Panc1 (cell line): ENCODE measurements around the gene PTGDS. TPM values are rescaled to one million over a fixed set of nuclear protein-coding genes. Genes with fewer than 3 reads are reported as not detected.

Experiments used
- ATAC-seq: fragments of 200-7000 bp; cut with Tn5 transposase; 2 replicates; pipeline ENCODE4 v1.9.1; 2020; ENCODE audit warnings: mild to moderate bottlenecking, moderate library complexity
- BruUV-seq: library from RNA; stranded (reverse); fragments of 400-500 nt; replicated peaks from 2 replicates; lab custom pipeline; 2021; lab: Mats Ljungman, UMichigan
- CTCF ChIA-PET: fragments of 300-600 bp; sonication (Branson Sonifier 250); formaldehyde crosslinking; loops from one replicate; lab custom pipeline; 2022; ENCODE audit warnings: antibody characterized with exemption; lab: Charles Lee
- POLR2A ChIA-PET: fragments of 300-600 bp; sonication (Branson Sonifier 250); formaldehyde crosslinking; loops from one replicate; lab custom pipeline; 2022; ENCODE audit warnings: antibody characterized with exemption; lab: Charles Lee
- DNase-seq: peaks from one replicate; pipeline ENCODE4 v3.0.0-alpha.2; 2010; ENCODE audit warnings: low read depth, low spot score
- H3K27ac ChIP-seq: 2 replicates; pipeline ENCODE4 v1.5.1; 2011; ENCODE audit warnings: mild to moderate bottlenecking, low read length, inconsistent platforms
- H3K27me3 ChIP-seq: fragments of 200-500 bp; sonication (Bioruptor generic); 2 replicates; pipeline ENCODE4 v1.6.0; 2014; ENCODE audit warnings: low read length, inconsistent platforms; ENCODE audit not compliant: control insufficient read depth, insufficient read depth
- H3K36me3 ChIP-seq: fragments of 200-500 bp; sonication (Bioruptor generic); 2 replicates; pipeline ENCODE4 v1.5.1; 2014; ENCODE audit warnings: inconsistent platforms, mild to moderate bottlenecking, low read length, moderate library complexity; ENCODE audit not compliant: control insufficient read depth, insufficient read depth
- H3K4me1 ChIP-seq: 2 replicates; pipeline ENCODE4 v1.5.1; 2011; ENCODE audit warnings: inconsistent platforms, mild to moderate bottlenecking, low read length, moderate library complexity; ENCODE audit not compliant: control insufficient read depth, insufficient read depth
- H3K4me3 ChIP-seq, 2 experiments: 2 replicates each; pipeline ENCODE4 v1.5.1; 2011 to 2012; ENCODE audit warnings: low read depth in 2 of 2, low read length in 2 of 2, mild to moderate bottlenecking in 2 of 2, inconsistent platforms in 1 of 2, moderate library complexity in 1 of 2
- H3K9me3 ChIP-seq: fragments of 200-500 bp; sonication (Bioruptor generic); 2 replicates; pipeline ENCODE4 v1.5.1; 2014; ENCODE audit warnings: low read depth, mild to moderate bottlenecking, inconsistent platforms, low read length, moderate library complexity; ENCODE audit not compliant: control insufficient read depth, insufficient read depth
- POLR2AphosphoS5 ChIP-seq: IDR thresholded peaks from 2 replicates; pipeline ENCODE4 v1.6.1; 2012; ENCODE audit warnings: mild to moderate bottlenecking, low read depth, low read length, moderate library complexity
- SIN3A ChIP-seq: IDR thresholded peaks from 2 replicates; pipeline ENCODE4 v1.6.1; 2012; ENCODE audit warnings: low read depth, mild to moderate bottlenecking, low read length, moderate library complexity, borderline replicate concordance; ENCODE audit not compliant: insufficient read depth
- TCF7L2 ChIP-seq: IDR thresholded peaks from 2 replicates; pipeline ENCODE4 v1.6.1; 2011; ENCODE audit warnings: mild to moderate bottlenecking, low read depth, low read length, inconsistent platforms
- in situ Hi-C: cut with HindIII; loops from 2 replicates; pipeline ENCODE4 v1.10.0; 2016; ENCODE audit warnings: low sequenced_read_pairs, low pct_unique_long_range_greater_than_20kb
- intact Hi-C: fragments of 100-400 bp; cut with micrococcal nuclease; formaldehyde crosslinking; loops from one replicate; pipeline ENCODE4 v1.10.0; 2022; ENCODE audit not compliant: unreplicated experiment
- total RNA-seq: library from RNA; stranded (reverse); gene quantifications from one replicate; pipeline ENCODE4 v1.2.1, GENCODE V29; 2021; ENCODE audit not compliant: unreplicated experiment
- TF ChIP-seq, protein P1 (sequence below), 2 experiments: IDR thresholded peaks; 2 replicates each; pipeline ENCODE4 v1.6.1; 2011 to 2012; ENCODE audit warnings: low read depth in 2 of 2, control low read depth in 1 of 2, low read length in 1 of 2, mild to moderate bottlenecking in 1 of 2, moderate library complexity in 1 of 2; ENCODE audit not compliant: insufficient read depth in 1 of 2
- TF ChIP-seq, protein P2 (sequence below): fragments of 450-650 bp; IDR thresholded peaks from 2 replicates; pipeline ENCODE4 v1.5.1; 2017; ENCODE audit warnings: mild to moderate bottlenecking

PTGDS gene
- total RNA-seq, 1 experiment from 2014 or later = 13.7 TPM

DNA sequence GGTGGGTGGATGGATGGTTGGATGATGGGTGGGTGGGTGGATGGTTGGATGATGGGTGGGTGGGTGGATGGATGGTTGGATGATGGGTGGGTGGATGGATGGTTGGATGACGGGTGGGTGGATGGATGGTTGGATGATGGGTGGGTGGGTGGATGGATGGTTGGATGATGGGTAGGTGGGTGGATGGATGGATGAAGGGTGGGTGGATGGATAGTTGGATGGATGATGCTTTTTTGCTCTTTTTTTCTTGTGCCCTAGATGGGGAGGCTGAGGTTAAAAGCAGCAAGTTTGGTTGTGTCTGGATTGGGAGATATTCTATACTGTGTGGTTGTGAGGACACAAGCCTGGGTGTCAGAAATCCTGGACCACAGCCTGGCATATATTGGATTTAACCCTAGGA is 19.8 kb upstream of the PTGDS start:
- H3K4me1 ChIP-seq = no peaks in the 10 kb centered on the region
- BruUV-seq = no TSS peak
- intact Hi-C loops = no loop called here
- H3K27me3 ChIP-seq = no peaks in the 10 kb centered on the region
- ChIA-PET POLR2A (no interaction called here), CTCF (no interaction called here)
- TF ChIP-seq TCF7L2 = no peak
- no peaks in the 10 kb centered on the region for H3K9me3 ChIP-seq
- no peak for ATAC-seq
- in situ Hi-C loops = no loop called here
- H3K4me3 ChIP-seq = no peak overlapping the region
- no peak overlapping the region for H3K27ac ChIP-seq
- no peak for DNase-seq
- no peaks in the 10 kb centered on the region for H3K36me3 ChIP-seq

DNA sequence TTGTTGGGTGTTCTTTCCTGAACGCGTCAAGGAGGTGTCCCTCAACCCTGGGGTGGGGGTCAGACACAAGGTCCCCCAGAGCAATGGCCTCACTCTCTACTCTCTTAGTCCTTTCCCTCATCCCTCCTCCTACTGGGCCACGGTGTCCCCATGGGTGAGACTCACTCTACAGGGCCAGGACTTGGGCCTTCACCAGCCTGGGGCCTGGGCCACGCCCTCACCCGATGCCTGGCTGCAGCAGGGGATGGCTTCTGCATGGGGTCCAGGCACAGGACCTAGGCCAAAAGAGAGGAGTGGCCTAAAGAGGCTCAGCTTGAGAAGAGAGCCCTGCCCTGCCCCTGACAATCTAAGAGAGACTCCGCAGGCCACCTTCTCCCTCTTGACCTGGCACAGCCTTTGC is 19.4 kb upstream of the PTGDS start:
- no peak overlapping the region for H3K4me3 ChIP-seq
- in situ Hi-C loops = no loop called here
- CTCF ChIA-PET = no interaction called here

DNA sequence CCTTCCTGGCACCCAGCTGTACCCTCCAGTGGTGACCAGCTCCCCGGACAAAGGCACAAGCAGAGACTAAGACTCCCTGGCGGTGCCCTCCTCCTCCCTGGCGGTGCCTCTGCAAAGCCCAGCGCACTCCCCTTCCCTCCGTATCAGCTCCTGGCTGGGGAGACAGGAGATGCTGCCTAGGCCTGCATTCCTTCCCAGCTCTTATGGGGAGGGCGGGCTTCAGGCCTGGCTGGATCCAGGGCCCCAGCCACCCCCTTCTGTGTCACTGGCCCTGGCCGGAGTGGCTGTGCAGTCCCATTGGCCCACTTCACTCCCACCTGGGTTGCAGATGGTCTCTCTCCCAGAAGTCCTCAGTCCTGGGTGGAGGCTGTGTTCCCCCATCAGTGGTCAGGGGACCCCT is 18.8 kb upstream of the PTGDS start:
- H3K27me3 ChIP-seq = no peaks in the 10 kb centered on the region
- no peaks in the 10 kb centered on the region for H3K9me3 ChIP-seq
- DNase-seq (no peak), ATAC-seq (no peak)
- no peaks in the 10 kb centered on the region for H3K36me3 ChIP-seq
- intact Hi-C loops (no loop called here), in situ Hi-C loops (no loop called here)
- ChIA-PET POLR2A (no interaction called here), CTCF (no interaction called here)
- H3K4me1 ChIP-seq = no peaks in the 10 kb centered on the region
- H3K4me3 ChIP-seq = no peak overlapping the region
- no TSS peak for BruUV-seq
- H3K27ac ChIP-seq = no peak overlapping the region
- TF ChIP-seq SIN3A (no peak), TCF7L2 (no peak), POLR2AphosphoS5 (no peak)
- TF ChIP-seq, protein P1, sequence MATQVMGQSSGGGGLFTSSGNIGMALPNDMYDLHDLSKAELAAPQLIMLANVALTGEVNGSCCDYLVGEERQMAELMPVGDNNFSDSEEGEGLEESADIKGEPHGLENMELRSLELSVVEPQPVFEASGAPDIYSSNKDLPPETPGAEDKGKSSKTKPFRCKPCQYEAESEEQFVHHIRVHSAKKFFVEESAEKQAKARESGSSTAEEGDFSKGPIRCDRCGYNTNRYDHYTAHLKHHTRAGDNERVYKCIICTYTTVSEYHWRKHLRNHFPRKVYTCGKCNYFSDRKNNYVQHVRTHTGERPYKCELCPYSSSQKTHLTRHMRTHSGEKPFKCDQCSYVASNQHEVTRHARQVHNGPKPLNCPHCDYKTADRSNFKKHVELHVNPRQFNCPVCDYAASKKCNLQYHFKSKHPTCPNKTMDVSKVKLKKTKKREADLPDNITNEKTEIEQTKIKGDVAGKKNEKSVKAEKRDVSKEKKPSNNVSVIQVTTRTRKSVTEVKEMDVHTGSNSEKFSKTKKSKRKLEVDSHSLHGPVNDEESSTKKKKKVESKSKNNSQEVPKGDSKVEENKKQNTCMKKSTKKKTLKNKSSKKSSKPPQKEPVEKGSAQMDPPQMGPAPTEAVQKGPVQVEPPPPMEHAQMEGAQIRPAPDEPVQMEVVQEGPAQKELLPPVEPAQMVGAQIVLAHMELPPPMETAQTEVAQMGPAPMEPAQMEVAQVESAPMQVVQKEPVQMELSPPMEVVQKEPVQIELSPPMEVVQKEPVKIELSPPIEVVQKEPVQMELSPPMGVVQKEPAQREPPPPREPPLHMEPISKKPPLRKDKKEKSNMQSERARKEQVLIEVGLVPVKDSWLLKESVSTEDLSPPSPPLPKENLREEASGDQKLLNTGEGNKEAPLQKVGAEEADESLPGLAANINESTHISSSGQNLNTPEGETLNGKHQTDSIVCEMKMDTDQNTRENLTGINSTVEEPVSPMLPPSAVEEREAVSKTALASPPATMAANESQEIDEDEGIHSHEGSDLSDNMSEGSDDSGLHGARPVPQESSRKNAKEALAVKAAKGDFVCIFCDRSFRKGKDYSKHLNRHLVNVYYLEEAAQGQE (IDR thresholded peaks at IDR 0.05; ENCODE audit: insufficient read depth in 1 of 2, low read depth in 2 of 2, low read length in 1 of 2) = no peak
- TF ChIP-seq, protein P2, sequence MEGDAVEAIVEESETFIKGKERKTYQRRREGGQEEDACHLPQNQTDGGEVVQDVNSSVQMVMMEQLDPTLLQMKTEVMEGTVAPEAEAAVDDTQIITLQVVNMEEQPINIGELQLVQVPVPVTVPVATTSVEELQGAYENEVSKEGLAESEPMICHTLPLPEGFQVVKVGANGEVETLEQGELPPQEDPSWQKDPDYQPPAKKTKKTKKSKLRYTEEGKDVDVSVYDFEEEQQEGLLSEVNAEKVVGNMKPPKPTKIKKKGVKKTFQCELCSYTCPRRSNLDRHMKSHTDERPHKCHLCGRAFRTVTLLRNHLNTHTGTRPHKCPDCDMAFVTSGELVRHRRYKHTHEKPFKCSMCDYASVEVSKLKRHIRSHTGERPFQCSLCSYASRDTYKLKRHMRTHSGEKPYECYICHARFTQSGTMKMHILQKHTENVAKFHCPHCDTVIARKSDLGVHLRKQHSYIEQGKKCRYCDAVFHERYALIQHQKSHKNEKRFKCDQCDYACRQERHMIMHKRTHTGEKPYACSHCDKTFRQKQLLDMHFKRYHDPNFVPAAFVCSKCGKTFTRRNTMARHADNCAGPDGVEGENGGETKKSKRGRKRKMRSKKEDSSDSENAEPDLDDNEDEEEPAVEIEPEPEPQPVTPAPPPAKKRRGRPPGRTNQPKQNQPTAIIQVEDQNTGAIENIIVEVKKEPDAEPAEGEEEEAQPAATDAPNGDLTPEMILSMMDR = no peak

More for the DNA sequence above, 19.4 kb upstream of the PTGDS start:
- H3K36me3 ChIP-seq = no peaks in the 10 kb centered on the region
- H3K4me1 ChIP-seq = no peaks in the 10 kb centered on the region
- TF ChIP-seq TCF7L2 = no peak
- TF ChIP-seq POLR2AphosphoS5 = no peak
- no peak for TF ChIP-seq SIN3A
- TF ChIP-seq, protein P2 = no peak
- TF ChIP-seq, protein P1 (IDR thresholded peaks at IDR 0.05; ENCODE audit: insufficient read depth in 1 of 2, low read depth in 2 of 2, low read length in 1 of 2) = no peak
- H3K9me3 ChIP-seq = no peaks in the 10 kb centered on the region
- POLR2A ChIA-PET = no interaction called here
- ATAC-seq (no peak), DNase-seq (no peak)
- intact Hi-C loops = no loop called here
- no TSS peak for BruUV-seq
- H3K27me3 ChIP-seq = no peaks in the 10 kb centered on the region
- H3K27ac ChIP-seq = no peak overlapping the region
